ENCODE measurements around the gene IL17B. TPM values are rescaled to one million over a fixed set of nuclear protein-coding genes. Genes with fewer than 3 reads are reported as not detected.

Gene IL17B
- total RNA-seq, 2 donors from 2014 or later, result 9.3 TPM; not detected in 1

DNA sequence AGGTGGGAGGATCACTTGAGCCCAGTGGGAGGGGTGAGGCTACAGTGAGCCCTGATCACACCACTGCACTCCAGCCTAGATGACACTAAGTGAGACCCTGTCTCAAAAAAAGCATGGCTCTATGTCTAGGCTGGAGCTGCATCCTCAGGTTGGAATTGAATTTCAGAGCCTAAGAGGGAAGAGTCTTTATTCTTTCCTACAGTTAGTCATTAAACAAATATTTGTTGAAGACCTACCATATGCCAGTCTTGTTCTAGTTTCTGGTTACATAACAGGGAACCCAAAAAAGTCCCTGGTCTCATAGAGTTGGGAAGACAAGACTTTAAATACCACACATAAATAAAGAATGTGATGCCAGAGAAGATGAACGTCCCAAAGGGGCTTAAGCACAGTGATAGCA, 40.7 kb downstream of the IL17B start:
- Histone ChIP-seq H3K27ac (no peak overlapping the region), H3K27me3 (replicated peaks; ENCODE audit: insufficient read depth) (no peaks in the 10 kb centered on the region), H3K4me1 (replicated peaks) (no peaks in the 10 kb centered on the region), H3K4me3 (no peak overlapping the region), H3K36me3 (no peaks in the 10 kb centered on the region), H3K9me3 (no peaks in the 10 kb centered on the region)
- no peak for TF ChIP-seq POLR2AphosphoS5 (IDR thresholded peaks at IDR 0.05)
- no peak for TF ChIP-seq POLR2A (IDR thresholded peaks at IDR 0.05)
- TF ChIP-seq, protein P1, sequence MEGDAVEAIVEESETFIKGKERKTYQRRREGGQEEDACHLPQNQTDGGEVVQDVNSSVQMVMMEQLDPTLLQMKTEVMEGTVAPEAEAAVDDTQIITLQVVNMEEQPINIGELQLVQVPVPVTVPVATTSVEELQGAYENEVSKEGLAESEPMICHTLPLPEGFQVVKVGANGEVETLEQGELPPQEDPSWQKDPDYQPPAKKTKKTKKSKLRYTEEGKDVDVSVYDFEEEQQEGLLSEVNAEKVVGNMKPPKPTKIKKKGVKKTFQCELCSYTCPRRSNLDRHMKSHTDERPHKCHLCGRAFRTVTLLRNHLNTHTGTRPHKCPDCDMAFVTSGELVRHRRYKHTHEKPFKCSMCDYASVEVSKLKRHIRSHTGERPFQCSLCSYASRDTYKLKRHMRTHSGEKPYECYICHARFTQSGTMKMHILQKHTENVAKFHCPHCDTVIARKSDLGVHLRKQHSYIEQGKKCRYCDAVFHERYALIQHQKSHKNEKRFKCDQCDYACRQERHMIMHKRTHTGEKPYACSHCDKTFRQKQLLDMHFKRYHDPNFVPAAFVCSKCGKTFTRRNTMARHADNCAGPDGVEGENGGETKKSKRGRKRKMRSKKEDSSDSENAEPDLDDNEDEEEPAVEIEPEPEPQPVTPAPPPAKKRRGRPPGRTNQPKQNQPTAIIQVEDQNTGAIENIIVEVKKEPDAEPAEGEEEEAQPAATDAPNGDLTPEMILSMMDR (IDR thresholded peaks at IDR 0.05), result no peak
- no peak for DNase-seq (ENCODE audit: low spot score)
- WGBS, result 63% methylated on average over 1 of the region's 1 CpG
- intact Hi-C loops (cut with DNase I), result loop anchor here (5.0 kb wide), 1 partner anchor 594 kb away; no protein-coding TSS in a partner anchor

DNA sequence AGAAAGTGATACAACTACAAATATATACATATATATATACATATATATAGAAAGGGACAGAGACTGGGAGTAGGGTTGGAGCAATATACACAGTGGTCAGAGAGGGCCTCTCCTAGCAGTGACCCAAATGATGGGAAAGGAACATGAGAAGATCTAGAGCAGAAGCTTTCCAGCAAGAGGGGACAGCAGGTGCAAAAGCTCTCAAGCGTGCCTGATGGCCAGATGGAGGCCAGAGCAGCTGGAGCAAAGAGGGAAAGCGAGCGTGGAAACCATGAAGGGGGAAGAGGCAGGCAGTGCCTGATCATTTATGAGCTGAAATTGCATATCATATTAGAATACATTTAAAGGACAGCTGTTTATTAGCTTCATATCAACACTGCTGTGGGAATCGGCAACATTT, 41.4 kb downstream of the IL17B start:
- TF ChIP-seq POLR2AphosphoS5 (IDR thresholded peaks at IDR 0.05), result no peak
- TF ChIP-seq, protein P1 (IDR thresholded peaks at IDR 0.05), result no peak
- TF ChIP-seq POLR2A (IDR thresholded peaks at IDR 0.05), result no peak
- Histone ChIP-seq H3K9me3 (no peaks in the 10 kb centered on the region), H3K4me3 (no peak overlapping the region), H3K4me1 (replicated peaks) (no peaks in the 10 kb centered on the region), H3K36me3 (no peaks in the 10 kb centered on the region), H3K27ac (no peak overlapping the region), H3K27me3 (replicated peaks; ENCODE audit: insufficient read depth) (no peaks in the 10 kb centered on the region)
- DNase-seq (ENCODE audit: low spot score), result no peak
- intact Hi-C loops (cut with DNase I), result loop anchor here (5.0 kb wide), 1 partner anchor 595 kb away; no protein-coding TSS in a partner anchor
- WGBS, result 87% methylated on average over 4 of the region's 4 CpGs

DNA sequence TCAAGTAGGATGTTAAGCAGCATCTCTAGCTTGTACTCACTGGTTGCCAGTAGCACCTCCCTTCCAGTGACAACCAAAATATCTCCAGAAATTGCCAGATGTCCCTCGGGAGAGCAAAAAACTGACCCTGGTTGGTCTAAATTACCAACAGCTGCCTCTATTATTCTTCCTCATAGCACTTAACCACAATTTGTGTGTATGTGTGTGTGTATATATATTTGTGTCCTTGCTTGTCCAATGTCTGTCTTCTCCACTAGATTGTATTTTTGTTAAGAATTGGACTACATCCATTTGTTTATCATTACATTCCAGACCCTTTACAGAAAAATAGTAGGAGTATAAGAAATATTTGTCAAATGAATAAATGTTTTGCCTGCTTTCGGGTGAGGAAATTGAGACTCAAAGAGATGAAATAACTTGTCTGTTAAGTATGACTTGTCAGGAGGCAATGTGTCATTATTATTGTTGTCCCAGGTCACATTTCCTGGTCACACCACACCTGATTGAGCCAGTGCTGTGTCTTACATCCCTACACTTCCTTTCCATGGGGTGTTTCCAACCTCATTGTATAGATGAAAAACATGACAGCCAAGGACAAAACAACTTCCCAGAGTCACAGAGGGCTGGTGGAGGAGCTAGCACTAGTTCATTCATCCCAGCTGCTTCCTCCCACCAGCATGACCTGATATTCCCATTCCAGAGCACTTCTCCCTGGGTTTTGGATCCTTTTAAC, 45.2 kb downstream of the IL17B start:
- intact Hi-C loops (cut with DNase I), result no loop called here
- H3K36me3 ChIP-seq, result no peaks in the 10 kb centered on the region
- H3K4me3 ChIP-seq, result no peak overlapping the region
- no peak for DNase-seq (ENCODE audit: low spot score)
- no peaks in the 10 kb centered on the region for H3K4me1 ChIP-seq (replicated peaks)
- H3K9me3 ChIP-seq, result no peaks in the 10 kb centered on the region
- 90% methylated on average over 2 of the region's 2 CpGs for WGBS
- H3K27me3 ChIP-seq (replicated peaks; ENCODE audit: insufficient read depth), result no peaks in the 10 kb centered on the region
- no peak overlapping the region for H3K27ac ChIP-seq
- TF ChIP-seq POLR2A (IDR thresholded peaks at IDR 0.05), result no peak
- TF ChIP-seq, protein P1 (IDR thresholded peaks at IDR 0.05), result no peak
- no peak for TF ChIP-seq POLR2AphosphoS5 (IDR thresholded peaks at IDR 0.05)

DNA sequence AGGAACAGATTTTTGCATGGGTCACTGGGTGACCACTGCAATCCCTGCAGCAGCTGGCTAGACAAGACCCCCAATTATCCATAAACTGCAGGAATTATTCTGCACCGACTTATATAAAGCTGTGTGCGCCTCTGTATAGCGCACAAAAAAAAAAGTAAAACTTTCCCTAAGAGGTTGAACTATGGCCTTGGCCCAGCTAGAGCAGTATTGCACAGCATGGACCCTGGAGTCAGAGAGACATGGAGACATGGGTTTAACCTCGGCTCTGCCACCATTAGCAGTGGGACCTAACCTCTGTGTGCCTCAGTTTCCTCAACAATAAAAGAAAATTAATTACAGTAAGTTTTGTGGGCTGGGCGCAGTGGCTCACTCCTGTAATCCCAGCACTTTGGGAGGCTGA, 50.9 kb downstream of the IL17B start:
- no peaks in the 10 kb centered on the region for H3K36me3 ChIP-seq
- intact Hi-C loops (cut with DNase I), result no loop called here
- 90% methylated on average over 5 of the region's 5 CpGs for WGBS
- no peak overlapping the region for H3K27ac ChIP-seq
- no peaks in the 10 kb centered on the region for H3K4me1 ChIP-seq (replicated peaks)
- H3K4me3 ChIP-seq, result no peak overlapping the region
- H3K27me3 ChIP-seq (replicated peaks; ENCODE audit: insufficient read depth), result no peaks in the 10 kb centered on the region
- H3K9me3 ChIP-seq, result no peaks in the 10 kb centered on the region
- no peak for DNase-seq (ENCODE audit: low spot score)
- TF ChIP-seq, protein P1 (IDR thresholded peaks at IDR 0.05), result no peak
- TF ChIP-seq POLR2A (IDR thresholded peaks at IDR 0.05), result no peak
- TF ChIP-seq POLR2AphosphoS5 (IDR thresholded peaks at IDR 0.05), result no peak

DNA sequence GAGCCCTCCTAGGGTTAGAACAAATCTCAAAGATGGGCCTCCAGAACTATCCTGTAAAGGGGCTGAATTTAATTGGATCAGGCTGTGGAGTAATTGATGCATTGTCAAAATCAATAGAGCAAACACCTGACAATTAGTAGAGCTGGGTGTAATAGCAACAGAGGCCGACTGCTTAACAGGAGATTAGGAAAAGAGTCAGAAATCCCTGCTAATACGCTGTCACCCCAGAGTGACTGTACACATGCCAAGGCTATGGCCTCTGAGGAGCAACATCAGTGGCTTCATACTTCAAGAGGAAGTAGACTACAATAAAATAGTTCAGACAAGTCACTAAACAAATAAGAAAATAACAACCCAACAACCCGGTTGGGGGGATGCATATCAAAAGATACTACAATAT, 52.5 kb downstream of the IL17B start:
- no peaks in the 10 kb centered on the region for H3K27me3 ChIP-seq (replicated peaks; ENCODE audit: insufficient read depth)
- no peaks in the 10 kb centered on the region for H3K9me3 ChIP-seq
- H3K4me3 ChIP-seq, result no peak overlapping the region
- intact Hi-C loops (cut with DNase I), result no loop called here
- DNase-seq (ENCODE audit: low spot score), result no peak
- no peak overlapping the region for H3K27ac ChIP-seq
- no peaks in the 10 kb centered on the region for H3K36me3 ChIP-seq
- TF ChIP-seq POLR2AphosphoS5 (IDR thresholded peaks at IDR 0.05) (no peak), POLR2A (IDR thresholded peaks at IDR 0.05) (no peak)
- TF ChIP-seq, protein P1 (IDR thresholded peaks at IDR 0.05), result no peak
- 75% methylated on average over 3 of the region's 3 CpGs for WGBS
- no peaks in the 10 kb centered on the region for H3K4me1 ChIP-seq (replicated peaks)
